VCaP (cell line): ENCODE results near the gene GVQW3.

ENCODE experiments used
- H3K27ac ChIP-seq: fragments of 450-650 bp; 2 replicates; pipeline ENCODE4 v1.5.1; 2017
- CTCF ChIP-seq: fragments of 450-650 bp; conservative IDR thresholded peaks from 2 replicates; pipeline ENCODE4 v1.5.1; 2017; ENCODE audit warnings: mild to moderate bottlenecking, moderate library complexity

Gene GVQW3

GRCh38 chr11:76347466-76347865 is 33.7 kb upstream of the GVQW3 start:
- peak; percentile 16; the same call in 1 of the 2 replicates for TF ChIP-seq CTCF
- H3K27ac ChIP-seq: no peak overlapping the region

GRCh38 chr11:76348348-76348747 is 32.8 kb upstream of the GVQW3 start:
- no peak for TF ChIP-seq CTCF
- no peak overlapping the region for H3K27ac ChIP-seq

DNA sequence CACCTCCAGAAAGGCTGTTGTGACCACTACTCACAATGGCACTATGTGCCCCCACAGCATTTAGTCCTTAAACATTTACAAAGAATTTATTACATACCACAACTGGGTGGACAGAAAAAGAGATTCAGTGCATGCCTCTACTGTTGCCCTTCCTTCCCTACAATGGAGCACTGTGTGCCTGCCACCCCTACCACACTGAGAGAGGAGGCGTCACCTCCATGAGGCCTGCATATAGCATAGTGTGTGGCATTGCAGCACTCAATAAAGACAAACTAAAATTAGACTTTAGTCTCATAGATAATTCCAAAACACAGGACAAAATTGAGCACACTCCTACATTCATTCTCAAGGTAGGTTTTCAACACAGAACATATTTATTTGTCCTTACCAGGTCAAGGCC is 26.0 kb upstream of the GVQW3 start:
- no peak overlapping the region for H3K27ac ChIP-seq
- no peak for TF ChIP-seq CTCF

- no peak overlapping the region for H3K27ac ChIP-seq
- TF ChIP-seq CTCF: no peak
Measured at GRCh38 chr11:76361374-76361773, 19.7 kb upstream of the GVQW3 start.

DNA sequence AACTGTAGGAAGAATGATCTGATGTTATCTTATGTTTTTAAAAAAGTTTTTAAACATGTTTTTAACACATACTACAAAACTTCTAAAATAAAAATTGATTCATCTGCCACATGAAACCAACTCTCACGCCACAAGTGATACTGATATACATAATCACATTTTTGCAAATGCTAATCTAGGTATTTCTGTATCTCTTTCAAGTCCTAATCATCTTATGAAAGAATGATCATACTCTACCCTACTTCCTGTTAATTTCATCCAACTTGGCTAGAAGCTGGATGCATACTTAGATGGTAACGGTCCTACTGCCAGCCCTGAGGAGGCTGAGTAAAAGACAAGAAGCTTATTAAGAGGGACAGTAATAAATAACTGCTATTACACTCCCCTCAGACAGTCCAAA is 19.3 kb upstream of the GVQW3 start:
- TF ChIP-seq CTCF: no peak
- no peak overlapping the region for H3K27ac ChIP-seq

GRCh38 chr11:76362716-76363115 is 18.4 kb upstream of the GVQW3 start:
- H3K27ac ChIP-seq: no peak overlapping the region; the same call in 1 of the 2 replicates
- no peak for TF ChIP-seq CTCF

DNA sequence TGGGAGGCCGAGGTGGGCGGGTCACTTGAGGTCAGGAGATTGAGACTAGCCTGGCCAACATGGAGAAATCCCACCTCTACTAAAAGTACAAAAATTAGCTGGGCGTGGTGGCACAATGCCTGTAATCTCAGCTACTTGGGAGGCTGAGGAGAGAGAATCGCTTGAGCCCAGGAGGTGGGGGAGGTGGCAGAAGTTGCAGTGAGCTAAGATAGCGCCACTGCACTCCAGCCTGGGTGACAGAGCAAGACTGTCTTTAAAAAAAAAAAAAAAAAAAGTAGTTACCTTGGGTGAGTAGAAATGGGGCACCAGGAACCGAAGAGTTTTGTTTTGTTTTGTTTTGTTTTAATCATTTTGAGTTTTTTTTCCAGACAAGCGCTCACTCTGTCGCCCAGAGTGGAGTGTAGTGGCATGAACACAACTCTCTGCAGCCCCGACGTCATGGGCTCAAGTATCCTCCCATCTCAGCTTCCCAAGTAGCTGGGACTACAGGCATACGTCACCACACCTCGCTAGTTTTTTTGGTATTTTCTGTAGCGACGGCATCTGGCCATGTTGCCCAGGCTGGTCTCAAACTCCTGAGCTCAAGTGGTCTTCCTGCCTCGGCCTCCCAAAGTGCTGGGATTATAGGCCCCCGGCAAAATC is 16.0 kb upstream of the GVQW3 start:
- no peak overlapping the region for H3K27ac ChIP-seq
- TF ChIP-seq CTCF: no peak

DNA sequence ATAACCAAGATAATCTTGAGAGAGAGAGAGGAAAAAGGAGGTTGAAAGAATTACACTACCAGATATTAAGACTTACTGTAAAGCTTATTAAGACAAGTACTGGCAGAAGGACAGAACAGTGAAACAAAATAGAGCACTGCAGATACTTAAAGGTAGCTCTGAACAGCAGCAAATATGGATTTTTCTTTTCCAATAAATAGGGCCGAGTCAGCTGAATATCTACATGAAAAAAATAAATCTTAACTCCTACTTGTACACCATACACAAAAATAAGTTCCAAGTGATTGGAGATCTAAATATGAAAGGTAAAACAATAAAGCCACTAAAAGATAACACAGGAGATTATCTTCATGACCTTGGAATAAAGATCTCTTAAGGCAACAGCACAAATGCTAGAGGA is 12.6 kb upstream of the GVQW3 start:
- no peak for TF ChIP-seq CTCF
- H3K27ac ChIP-seq: peak overlapping the region; percentile 64
